Hematopoietic multipotent progenitor cell (in vitro differentiated cells): Measurements from ENCODE around the gene POU2F2. TPM values are rescaled to one million over a fixed set of nuclear protein-coding genes. Genes with fewer than 3 reads are reported as not detected.

Experiments used
- DNase-seq, 3 donors: peaks; one replicate each; pipeline ENCODE4 v3.0.0-alpha.2; 2011 to 2015; ENCODE audit warnings: low read depth in 2 of 3, low spot score in 2 of 3
- total RNA-seq: library from RNA; depleted of rRNA; stranded (reverse); fragments of >200 nt; gene quantifications from one replicate; pipeline ENCODE4 v1.2.3, GENCODE V29; 2012

POU2F2 gene
- total RNA-seq, 1 donor = 5.7 TPM

GRCh38 chr19:42129399-42130253, 2.6 kb downstream of the POU2F2 start:
- no peak for DNase-seq

GRCh38 chr19:42126574-42126973, 5.7 kb downstream of the POU2F2 start:
- DNase-seq = no peak

GRCh38 chr19:42125536-42125935, 6.7 kb downstream of the POU2F2 start:
- no peak for DNase-seq

- no peak for DNase-seq
Measured at GRCh38 chr19:42124386-42124901, 7.8 kb downstream of the POU2F2 start.

GRCh38 chr19:42123765-42124164, 8.5 kb downstream of the POU2F2 start:
- no peak for DNase-seq

GRCh38 chr19:42122691-42123607, 9.3 kb downstream of the POU2F2 start:
- no peak for DNase-seq

- peak in 2 of 3 donors; percentile 92 to 94 for DNase-seq
Measured at GRCh38 chr19:42121656-42122069, 10.6 kb downstream of the POU2F2 start.

GRCh38 chr19:42121036-42121621, 11.1 kb downstream of the POU2F2 start:
- DNase-seq = peak in 1 of 3 donors; percentile 29

GRCh38 chr19:42120276-42120980, 11.8 kb downstream of the POU2F2 start:
- DNase-seq = no peak

GRCh38 chr19:42117076-42117475, 15.2 kb downstream of the POU2F2 start:
- DNase-seq = no peak

GRCh38 chr19:42116308-42117075, 15.8 kb downstream of the POU2F2 start:
- DNase-seq = no peak

- no peak for DNase-seq
Measured at GRCh38 chr19:42115705-42116104, 16.5 kb downstream of the POU2F2 start.

- DNase-seq = no peak
Measured at GRCh38 chr19:42115219-42115618, 17.0 kb downstream of the POU2F2 start.

GRCh38 chr19:42114412-42114811, 17.8 kb downstream of the POU2F2 start:
- no peak for DNase-seq

- DNase-seq = no peak
Measured at GRCh38 chr19:42113641-42114348, 18.5 kb downstream of the POU2F2 start.

GRCh38 chr19:42111811-42112210, 20.4 kb downstream of the POU2F2 start:
- DNase-seq = no peak

GRCh38 chr19:42111384-42111783, 20.9 kb downstream of the POU2F2 start:
- no peak for DNase-seq

- DNase-seq = no peak
Measured at GRCh38 chr19:42110658-42111057, 21.6 kb downstream of the POU2F2 start.

GRCh38 chr19:42109896-42110295, 22.4 kb downstream of the POU2F2 start:
- DNase-seq = no peak
